CD4-positive, alpha-beta memory T cell (primary cell): Measurements from ENCODE around the gene CDC42SE2. TPM values are rescaled to one million over a fixed set of nuclear protein-coding genes. Genes with fewer than 3 reads are reported as not detected.
A peak's percentile ranks its signal among the peaks of the same experiment; 100 is the strongest.

Experiments
- CTCF ChIA-PET: fragments of 350-600 bp; sonication (Branson Sonifier 250); formaldehyde crosslinking; loops from one replicate; lab custom pipeline; 2021; ENCODE audit warnings: inconsistent platforms; ENCODE audit not compliant: partially characterized antibody; lab: Charles Lee
- POLR2A ChIA-PET: fragments of 350-600 bp; sonication (Branson Sonifier 250); formaldehyde crosslinking; loops from one replicate; lab custom pipeline; 2021; ENCODE audit not compliant: partially characterized antibody; lab: Charles Lee
- DNase-seq, 5 donors: peaks; one replicate each; pipeline versions ENCODE4 v3.0.0 to v3.0.0-alpha.2; 2020 to 2022; ENCODE audit warnings: mixed read lengths in 1 of 5
- H3K27ac ChIP-seq: one replicate; pipeline ENCODE4 v1.7.0; 2013; ENCODE audit warnings: low read depth, low read length
- H3K27me3 ChIP-seq: 2 replicates; pipeline ENCODE4 v1.7.0; 2013; ENCODE audit warnings: mild to moderate bottlenecking, low read length, moderate library complexity; ENCODE audit not compliant: insufficient read depth
- H3K36me3 ChIP-seq: 2 replicates; pipeline ENCODE4 v1.7.0; 2013; ENCODE audit warnings: mild to moderate bottlenecking, low read length, moderate library complexity; ENCODE audit not compliant: insufficient read depth
- H3K4me1 ChIP-seq: 2 replicates; pipeline ENCODE4 v1.7.0; 2013; ENCODE audit warnings: mild to moderate bottlenecking, low read length, moderate library complexity; ENCODE audit not compliant: insufficient read depth
- H3K4me3 ChIP-seq, 2 donors: one replicate each; pipeline ENCODE4 v1.7.0; 2013; ENCODE audit warnings: low read length in 2 of 2, mild to moderate bottlenecking in 1 of 2
- H3K9me3 ChIP-seq, 2 donors: one replicate each; pipeline ENCODE4 v1.7.0; 2013; ENCODE audit warnings: low read length in 2 of 2, control low read depth in 1 of 2; ENCODE audit not compliant: control insufficient read depth in 1 of 2
- H3K27ac Mint-ChIP-seq, 7 donors: one replicate each; pipeline ENCODE4 v1.8.0; 2020 to 2021; ENCODE audit warnings: mixed read lengths in 7 of 7, mild to moderate bottlenecking in 6 of 7, inconsistent platforms in 3 of 7, moderate library complexity in 3 of 7
- H3K27me3 Mint-ChIP-seq, 2 donors: one replicate each; pipeline ENCODE4 v1.8.0; 2020 to 2021; ENCODE audit warnings: mixed read lengths in 2 of 2
- H3K36me3 Mint-ChIP-seq, 2 donors: one replicate each; pipeline ENCODE4 v1.8.0; 2020 to 2021; ENCODE audit warnings: mixed read lengths in 2 of 2, inconsistent platforms in 1 of 2, mild to moderate bottlenecking in 1 of 2
- H3K4me1 Mint-ChIP-seq, 4 donors: one replicate each; pipeline ENCODE4 v1.8.0; 2020 to 2021; ENCODE audit warnings: mixed read lengths in 4 of 4, mild to moderate bottlenecking in 1 of 4
- H3K4me3 Mint-ChIP-seq, 8 donors: one replicate each; pipeline ENCODE4 v1.8.0; 2020 to 2021; ENCODE audit warnings: mixed read lengths in 8 of 8, mild to moderate bottlenecking in 7 of 8, moderate library complexity in 6 of 8, inconsistent platforms in 3 of 8
- H3K9me3 Mint-ChIP-seq, 8 donors: one replicate each; pipeline ENCODE4 v1.8.0; 2020 to 2021; ENCODE audit warnings: mixed read lengths in 8 of 8, mild to moderate bottlenecking in 5 of 8, inconsistent platforms in 3 of 8, moderate library complexity in 1 of 8
- intact Hi-C: fragments of 100-400 bp; cut with micrococcal nuclease; formaldehyde crosslinking; loops from one replicate; pipeline ENCODE4 v1.15.1; 2023
- polyA plus RNA-seq, 2 donors: library from polyadenylated mRNA; unstranded; fragments of 300-500 nt; fragmentation: Illumina TruSeq; gene quantifications; one replicate each; pipeline ENCODE4 v1.2.3, GENCODE V29; 2021
- total RNA-seq, 2 experiments: library from RNA; stranded (reverse); gene quantifications; one replicate each; pipeline ENCODE4 v1.2.3, GENCODE V29; 2021

Gene CDC42SE2
- total and polyA plus RNA-seq, 4 experiments from 2014 or later: 298 to 773 (median 365) TPM

GRCh38 chr5:131406076-131406475 lies 142.2 kb downstream of the CDC42SE2 start:
- no peak overlapping the region for H3K4me3 ChIP-seq
- H3K27me3 ChIP-seq: no peaks in the 10 kb centered on the region
- CTCF ChIA-PET: interaction anchor here (0.7 to 1.8 kb wide), 3 partner anchors 12 to 1638 kb away, joined by 3 to 6 read pairs (median 3); no protein-coding TSS in a partner anchor
- Mint-ChIP-seq H3K4me1 (peaks cover 6 to 22% (median 14%) of the 10 kb centered on the region in 4 donors), H3K4me3 (peak overlapping the region in 1 of 8 donors; percentile 4), H3K27me3 (no peaks in the 10 kb centered on the region), H3K9me3 (peaks cover 0 to 24% (median 12%) of the 10 kb centered on the region in 8 donors), H3K36me3 (peaks cover 80 to 82% of the 10 kb centered on the region in 2 donors), H3K27ac (peak overlapping the region; percentile 66 to 94 (median 72))
- POLR2A ChIA-PET: interaction anchor here (0.6 to 2.9 kb wide), 7 partner anchors 9 to 143 kb away, joined by 3 to 13 read pairs (median 4); partner anchors contain the start of gene CDC42SE2
- intact Hi-C loops: no loop called here
- no peak overlapping the region for H3K27ac ChIP-seq
- DNase-seq: no peak
- H3K4me1 ChIP-seq: no peaks in the 10 kb centered on the region
- H3K9me3 ChIP-seq: peaks cover 0 to 6% of the 10 kb centered on the region in 2 donors
- H3K36me3 ChIP-seq: peaks cover 22% of the 10 kb centered on the region

- no peaks in the 10 kb centered on the region for H3K27me3 Mint-ChIP-seq
- H3K36me3 ChIP-seq: peaks cover 19% of the 10 kb centered on the region
- ChIA-PET CTCF (interaction anchor here (1.1 to 1.4 kb wide), 2 partner anchors 25 to 46 kb away, joined by 3 read pairs; no protein-coding TSS in a partner anchor), POLR2A (interaction anchor here (0.6 to 2.9 kb wide), 4 partner anchors 8 to 25 kb away, joined by 4 to 13 read pairs (median 4); no protein-coding TSS in a partner anchor)
- peaks cover 0 to 6% of the 10 kb centered on the region in 2 donors for H3K9me3 ChIP-seq
- DNase-seq: no peak
- H3K4me1 ChIP-seq: no peaks in the 10 kb centered on the region
- peak overlapping the region in 6 of 7 donors; percentile 11 to 82 (median 47) for H3K27ac Mint-ChIP-seq
- intact Hi-C loops: no loop called here
- H3K4me3 ChIP-seq: no peak overlapping the region
- H3K4me3 Mint-ChIP-seq: no peak overlapping the region
- H3K4me1 Mint-ChIP-seq: peaks cover 3 to 22% (median 12%) of the 10 kb centered on the region in 4 donors
- peaks cover 0 to 16% (median 8%) of the 10 kb centered on the region in 8 donors for H3K9me3 Mint-ChIP-seq
- H3K27ac ChIP-seq: no peak overlapping the region
- peaks cover 76 to 82% of the 10 kb centered on the region in 2 donors for H3K36me3 Mint-ChIP-seq
- no peaks in the 10 kb centered on the region for H3K27me3 ChIP-seq
Measured at GRCh38 chr5:131406975-131407638, 143.3 kb downstream of the CDC42SE2 start.

GRCh38 chr5:131413605-131414559 lies 150.0 kb downstream of the CDC42SE2 start:
- POLR2A ChIA-PET: interaction anchor here (0.5 to 5.6 kb wide), 13 partner anchors 8 to 337 kb away, joined by 3 to 39 read pairs (median 4); partner anchors contain the start of gene CDC42SE2
- peaks cover 31% of the 10 kb centered on the region for H3K4me1 ChIP-seq
- DNase-seq: peak in 3 of 5 donors; percentile 24 to 41 (median 24)

DNA sequence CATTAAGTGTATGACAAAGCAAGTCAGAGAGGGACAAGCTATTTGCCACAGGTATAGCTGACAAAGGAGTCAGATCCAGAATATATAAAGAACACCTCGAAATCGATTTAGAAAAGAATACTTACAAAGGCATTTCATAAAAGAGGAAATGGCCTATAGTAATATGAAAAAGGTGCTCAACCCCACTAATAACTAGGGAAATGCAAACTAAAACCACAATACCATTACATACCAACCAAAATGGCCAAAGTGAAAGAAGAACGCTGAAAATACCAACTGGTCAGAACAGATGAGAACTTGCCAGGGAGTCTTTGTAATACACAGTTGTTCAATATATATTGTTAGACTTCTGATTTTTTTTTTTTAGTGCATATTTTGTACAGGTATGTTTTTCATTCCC lies 152.9 kb downstream of the CDC42SE2 start:
- peaks cover 35 to 56% (median 46%) of the 10 kb centered on the region in 4 donors for H3K4me1 Mint-ChIP-seq
- H3K27ac ChIP-seq: peak overlapping the region; percentile 45
- peaks cover 10 to 35% of the 10 kb centered on the region in 2 donors for H3K36me3 Mint-ChIP-seq
- no peaks in the 10 kb centered on the region for H3K27me3 Mint-ChIP-seq
- POLR2A ChIA-PET: interaction anchor here (1.6 to 5.6 kb wide), 3 partner anchors 22 to 253 kb away, joined by 10 to 39 read pairs (median 13); no protein-coding TSS in a partner anchor
- CTCF ChIA-PET: interaction anchor here (1.2 to 4.3 kb wide), 10 partner anchors 10 to 546 kb away, joined by 3 to 37 read pairs (median 10); partner anchors contain the start of genes CDC42SE2 and HINT1
- peaks cover 0 to 1% (median 0%) of the 10 kb centered on the region in 8 donors for H3K9me3 Mint-ChIP-seq
- no peaks in the 10 kb centered on the region for H3K36me3 ChIP-seq
- peaks cover 37% of the 10 kb centered on the region for H3K4me1 ChIP-seq
- peak overlapping the region; percentile 36 to 92 (median 83) for H3K27ac Mint-ChIP-seq
- no peak overlapping the region for H3K4me3 ChIP-seq
- no peaks in the 10 kb centered on the region for H3K27me3 ChIP-seq
- H3K9me3 ChIP-seq: no peaks in the 10 kb centered on the region
- no peak for DNase-seq
- intact Hi-C loops: loop anchor here (1.0 to 10.0 kb wide), 7 partner anchors 34 to 1309 kb away; no protein-coding TSS in a partner anchor
- peak overlapping the region in 7 of 8 donors; percentile 2 to 81 (median 60) for H3K4me3 Mint-ChIP-seq

More at GRCh38 chr5:131413605-131414559, 150.0 kb downstream of the CDC42SE2 start:
- Histone ChIP-seq H3K4me3 (no peak overlapping the region), H3K27me3 (no peaks in the 10 kb centered on the region), H3K36me3 (peaks cover 3% of the 10 kb centered on the region), H3K9me3 (no peaks in the 10 kb centered on the region), H3K27ac (peak overlapping the region; percentile 44)
- peaks cover 0 to 5% (median 0%) of the 10 kb centered on the region in 8 donors for H3K9me3 Mint-ChIP-seq
- CTCF ChIA-PET: interaction anchor here (0.7 to 4.3 kb wide), 10 partner anchors 17 to 543 kb away, joined by 3 to 37 read pairs (median 4); partner anchors contain the start of gene CDC42SE2
- peaks cover 27 to 36% of the 10 kb centered on the region in 2 donors for H3K36me3 Mint-ChIP-seq
- peak overlapping the region in 7 of 8 donors; percentile 35 to 85 (median 76) for H3K4me3 Mint-ChIP-seq
- peak overlapping the region; percentile 76 to 95 (median 92) for H3K27ac Mint-ChIP-seq
- no peaks in the 10 kb centered on the region for H3K27me3 Mint-ChIP-seq
- H3K4me1 Mint-ChIP-seq: peaks cover 31 to 48% (median 42%) of the 10 kb centered on the region in 4 donors
- intact Hi-C loops: loop anchor here (2.0 to 10.0 kb wide), 2 partner anchors 17 to 829 kb away; no protein-coding TSS in a partner anchor

- Mint-ChIP-seq H3K9me3 (peaks cover 0 to 1% (median 0%) of the 10 kb centered on the region in 8 donors), H3K36me3 (peaks cover 14 to 41% of the 10 kb centered on the region in 2 donors), H3K4me1 (peaks cover 35 to 56% (median 46%) of the 10 kb centered on the region in 4 donors), H3K27ac (peak overlapping the region; percentile 68 to 92 (median 85)), H3K27me3 (no peaks in the 10 kb centered on the region), H3K4me3 (peak overlapping the region in 7 of 8 donors; percentile 5 to 81 (median 60))
- intact Hi-C loops: loop anchor here (1.0 to 10.0 kb wide), 7 partner anchors 35 to 1310 kb away; no protein-coding TSS in a partner anchor
- Histone ChIP-seq H3K27ac (peak overlapping the region; percentile 45), H3K27me3 (no peaks in the 10 kb centered on the region), H3K9me3 (no peaks in the 10 kb centered on the region), H3K4me1 (peaks cover 37% of the 10 kb centered on the region), H3K4me3 (no peak overlapping the region), H3K36me3 (no peaks in the 10 kb centered on the region)
- ChIA-PET POLR2A (interaction anchor here (1.3 to 5.6 kb wide), 2 partner anchors 23 to 153 kb away, joined by 3 to 39 read pairs; partner anchors contain the start of gene CDC42SE2), CTCF (interaction anchor here (0.8 to 4.3 kb wide), 9 partner anchors 34 to 644 kb away, joined by 3 to 37 read pairs (median 6); partner anchors contain the start of genes CDC42SE2 and HINT1)
- DNase-seq: peak; percentile 71 to 79 (median 77)
Measured at GRCh38 chr5:131417240-131417869, 153.5 kb downstream of the CDC42SE2 start.
